Right renal cortex interstitium (tissue), 3 donors: ENCODE data around the gene MRAS. TPM values are rescaled to one million over a fixed set of nuclear protein-coding genes. Genes with fewer than 3 reads are reported as not detected.
"Not testable (repeated sequence)": the region's sequence is repeated elsewhere in the genome, so short reads cannot be mapped to it uniquely, and the experiment has no call there.

Source experiments
- DNase-seq, 3 donors: peaks; one replicate each; pipeline ENCODE4 v3.0.0-alpha.2; 2013; ENCODE audit warnings: low read depth in 3 of 3, low spot score in 2 of 3
- polyA plus RNA-seq, 3 donors: library from polyadenylated mRNA; unstranded; fragments of 120-200 nt; gene quantifications; one replicate each; pipeline ENCODE4 v1.2.1, GENCODE V29; 2013; ENCODE audit not compliant: insufficient read length in 3 of 3

Gene MRAS
- polyA plus RNA-seq, 3 donors: 31.3 to 34.6 (median 31.9) TPM

DNA sequence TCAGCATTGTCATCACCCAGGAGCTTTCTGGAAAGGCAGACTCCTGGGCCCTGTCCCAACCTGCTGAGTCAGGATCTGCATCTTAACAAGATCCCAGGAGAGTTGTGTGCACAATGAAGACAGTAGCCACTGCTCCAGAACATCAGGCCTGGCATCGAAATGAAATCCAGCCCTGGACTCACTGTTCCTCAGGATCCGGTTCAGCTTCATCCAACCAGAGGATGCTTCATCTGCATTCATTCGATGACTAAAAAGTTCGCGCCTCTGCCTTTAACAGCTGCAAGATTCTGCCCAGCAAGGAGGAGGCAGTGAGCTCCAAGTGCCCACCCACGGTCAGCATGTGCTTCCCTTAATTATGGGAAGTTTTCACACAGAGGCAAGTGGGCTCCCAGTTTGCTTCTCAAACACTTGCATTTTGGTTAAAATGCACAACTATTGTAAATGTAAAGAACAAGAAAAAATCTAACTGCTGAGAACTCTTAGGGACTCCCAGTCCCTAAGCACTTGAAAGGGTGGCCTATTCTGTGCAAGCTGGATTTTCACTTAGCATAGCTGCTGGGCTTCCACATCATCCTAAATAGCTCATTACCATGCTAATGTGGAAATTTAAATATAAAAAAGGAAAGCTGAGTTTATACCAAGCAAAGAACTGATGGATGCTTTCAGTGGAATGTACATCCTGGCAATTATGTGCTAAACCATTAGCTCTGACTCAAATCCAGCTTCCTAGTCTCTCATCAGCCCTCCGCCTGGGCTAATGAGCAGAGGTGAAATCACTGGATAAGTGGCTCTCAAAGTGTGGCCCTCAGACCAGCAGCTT, 60.6 kb downstream of the MRAS start:
- DNase-seq: no peak

- DNase-seq: no peak
Measured at GRCh38 chr3:138412821-138413551, 64.6 kb downstream of the MRAS start.

- DNase-seq: not testable (repeated sequence)
Measured at GRCh38 chr3:138416236-138416635, 67.9 kb downstream of the MRAS start.

DNA sequence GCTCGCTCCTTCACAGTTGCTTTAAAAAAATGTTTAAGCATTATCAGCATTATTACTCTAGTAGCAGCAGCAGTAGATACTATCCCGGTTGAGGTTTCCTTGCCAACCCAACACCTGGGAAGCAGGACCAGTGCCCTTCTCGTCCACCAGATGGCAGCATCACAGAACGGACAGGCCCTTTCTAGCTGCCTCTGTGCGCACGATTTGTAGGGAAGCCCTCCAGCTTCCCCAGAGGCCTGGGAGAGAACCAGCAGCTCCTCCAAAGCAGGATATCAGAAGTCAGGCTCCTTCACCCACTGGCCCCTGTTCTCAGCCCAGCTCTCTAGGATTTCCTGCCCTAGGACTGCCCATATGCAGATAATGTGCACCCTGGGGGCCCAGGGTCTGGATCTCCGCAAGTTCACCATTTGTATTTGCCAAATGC, 69.2 kb downstream of the MRAS start:
- DNase-seq: peak; percentile 48 to 76 (median 54)

GRCh38 chr3:138418601-138419206, 70.3 kb downstream of the MRAS start:
- no peak for DNase-seq

DNA sequence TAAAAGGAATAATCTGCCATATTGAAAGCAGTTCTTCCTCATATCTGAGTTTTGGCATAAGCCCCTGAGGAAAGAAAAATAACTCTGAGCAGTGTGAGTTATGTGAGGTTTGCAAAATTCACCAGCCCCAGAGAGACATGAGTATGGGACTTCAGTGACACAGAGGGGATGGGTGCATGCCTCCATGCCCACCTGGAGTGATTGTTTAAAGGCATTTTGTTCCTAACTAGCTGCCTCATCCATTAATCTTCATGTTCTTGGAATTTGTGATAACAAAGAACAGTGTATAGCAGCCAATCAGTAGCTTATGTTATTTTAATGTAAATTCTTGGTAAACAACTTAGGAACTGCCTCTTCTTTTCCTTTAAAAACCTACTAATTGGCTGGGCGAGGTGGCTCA, 74.9 kb downstream of the MRAS start:
- no peak for DNase-seq

DNA sequence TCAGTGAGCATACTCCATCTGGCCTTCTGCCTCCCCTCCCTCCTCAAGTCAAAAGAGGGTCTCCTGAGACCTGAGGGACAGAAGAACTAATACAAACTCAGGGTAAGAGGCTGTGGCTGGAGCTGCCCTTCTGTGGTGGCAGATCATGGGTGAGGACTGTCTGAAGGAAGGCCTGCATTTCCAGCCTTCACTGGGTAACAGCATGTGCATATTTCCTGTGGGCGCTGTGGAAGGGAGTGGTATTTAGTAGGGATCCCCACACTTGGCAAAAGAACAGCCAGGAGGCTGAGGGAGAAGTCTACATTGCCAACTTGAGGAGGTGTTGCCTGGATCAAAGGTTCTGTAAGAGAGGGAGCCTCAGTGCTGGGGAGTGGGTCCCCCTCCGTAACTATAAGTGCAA, 75.9 kb downstream of the MRAS start:
- DNase-seq: no peak

- no peak for DNase-seq
Measured at GRCh38 chr3:138426211-138426610, 77.8 kb downstream of the MRAS start.

DNA sequence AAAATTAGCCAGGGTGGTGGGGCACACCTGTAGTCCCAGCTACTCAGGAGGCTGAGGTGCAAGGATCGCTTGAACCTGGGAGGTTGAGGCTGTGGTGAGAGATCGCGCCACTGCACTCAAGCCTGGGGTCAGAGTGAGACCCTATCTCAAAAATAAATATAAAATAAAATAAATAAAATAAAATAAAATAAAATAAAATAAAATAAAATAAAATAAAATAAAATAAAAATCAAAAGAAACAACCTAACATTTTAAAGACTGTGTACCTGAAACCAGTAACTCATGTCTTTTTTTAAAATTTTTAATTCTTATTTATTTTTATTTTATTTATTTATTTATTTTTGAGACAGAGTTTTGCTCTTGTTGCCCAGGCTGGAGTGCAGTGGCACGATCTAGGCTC, 78.4 kb downstream of the MRAS start:
- not testable (repeated sequence) for DNase-seq

GRCh38 chr3:138429665-138430064, 81.3 kb downstream of the MRAS start:
- DNase-seq: no peak

- DNase-seq: no peak
Measured at GRCh38 chr3:138432576-138433240, 84.3 kb downstream of the MRAS start.

GRCh38 chr3:138433892-138434275, 85.5 kb downstream of the MRAS start:
- no peak for DNase-seq

- DNase-seq: no peak
Measured at GRCh38 chr3:138434276-138434874, 86.0 kb downstream of the MRAS start, which contains the start of gene ESYT3. Gene ESYT3, plus strand, starts transcription at chr3:138434616. Its CDS starts 183 bp downstream, at chr3:138434799.

DNA sequence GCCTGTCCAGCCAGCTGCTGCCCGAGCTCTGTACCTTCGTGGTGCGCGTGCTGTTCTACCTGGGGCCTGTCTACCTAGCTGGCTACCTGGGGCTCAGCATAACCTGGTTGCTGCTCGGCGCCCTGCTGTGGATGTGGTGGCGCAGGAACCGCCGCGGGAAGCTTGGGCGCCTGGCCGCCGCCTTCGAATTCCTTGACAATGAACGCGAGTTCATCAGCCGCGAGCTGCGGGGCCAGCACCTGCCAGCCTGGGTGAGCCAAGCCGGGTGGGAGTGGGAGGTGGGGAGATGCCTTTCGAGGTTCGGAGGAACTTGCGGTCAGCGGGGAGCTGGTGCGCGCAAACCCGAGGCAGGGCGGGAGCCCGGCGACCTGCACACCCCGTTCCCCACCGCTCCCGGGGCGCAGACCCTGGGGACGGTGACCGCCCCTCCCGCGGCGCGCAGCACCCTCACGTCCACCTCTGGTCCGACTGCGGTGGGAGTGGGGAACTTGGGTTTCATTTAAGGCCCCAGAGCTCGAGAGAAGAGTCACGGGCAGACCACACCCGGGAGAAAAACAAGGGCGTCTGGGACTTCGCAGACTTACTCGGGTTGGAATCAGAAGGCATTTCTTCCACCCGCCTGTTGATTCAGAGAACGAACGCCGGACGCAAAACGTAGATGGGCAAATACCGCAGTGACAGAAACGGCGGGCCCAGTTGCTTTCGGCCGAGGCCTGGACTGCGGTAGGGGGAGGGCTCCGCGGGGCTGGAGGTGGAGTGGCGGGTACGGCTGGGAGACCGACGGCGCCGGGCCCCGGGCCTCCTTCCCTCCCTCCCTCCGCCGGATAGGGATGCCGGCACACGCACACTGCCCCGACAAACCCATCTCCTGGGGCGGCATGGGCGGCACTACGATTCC, 86.7 kb downstream of the MRAS start:
- DNase-seq: no peak

DNA sequence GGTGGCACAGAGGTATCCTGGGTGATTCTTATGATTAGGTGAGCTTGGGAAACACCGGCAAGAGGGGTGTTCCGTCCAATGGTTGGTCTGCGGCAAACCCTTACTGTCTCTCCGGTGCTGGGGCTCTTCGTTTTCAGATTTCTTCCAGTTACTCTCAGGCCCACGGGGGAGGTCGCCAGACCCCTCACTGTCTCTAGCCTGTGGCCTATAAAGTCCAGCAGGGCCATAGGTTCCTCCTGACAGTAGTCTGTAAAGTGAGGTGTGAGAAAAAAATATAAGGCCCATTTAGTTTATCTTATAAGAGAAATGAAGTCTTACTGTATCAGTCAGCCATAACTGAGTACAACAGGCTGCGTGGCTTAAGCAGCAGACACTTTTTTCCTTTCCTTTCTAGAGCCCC, 87.5 kb downstream of the MRAS start:
- DNase-seq: no peak

DNA sequence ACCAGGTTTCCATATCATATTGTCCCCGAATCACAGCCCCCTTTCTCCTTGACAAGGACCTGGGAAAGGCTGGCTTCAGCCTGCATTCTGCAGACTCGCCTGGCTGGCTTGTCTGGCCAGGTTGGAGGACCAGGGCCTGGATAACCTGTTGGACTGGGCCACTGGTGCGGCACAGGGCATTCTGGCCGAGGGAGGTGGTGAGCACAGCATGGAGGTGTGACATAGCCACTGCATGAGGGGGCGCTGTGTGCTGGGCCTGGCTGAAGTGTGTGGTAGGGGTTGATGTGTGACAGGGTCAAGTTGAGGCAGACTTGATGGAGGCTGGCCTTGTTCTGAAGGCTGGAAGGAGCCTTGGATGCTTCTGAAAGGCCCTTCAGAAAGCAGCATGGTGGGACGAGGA, 88.9 kb downstream of the MRAS start:
- DNase-seq: no peak

GRCh38 chr3:138438896-138439295, 90.5 kb downstream of the MRAS start:
- no peak for DNase-seq

GRCh38 chr3:138439646-138440045, 91.3 kb downstream of the MRAS start:
- no peak for DNase-seq

DNA sequence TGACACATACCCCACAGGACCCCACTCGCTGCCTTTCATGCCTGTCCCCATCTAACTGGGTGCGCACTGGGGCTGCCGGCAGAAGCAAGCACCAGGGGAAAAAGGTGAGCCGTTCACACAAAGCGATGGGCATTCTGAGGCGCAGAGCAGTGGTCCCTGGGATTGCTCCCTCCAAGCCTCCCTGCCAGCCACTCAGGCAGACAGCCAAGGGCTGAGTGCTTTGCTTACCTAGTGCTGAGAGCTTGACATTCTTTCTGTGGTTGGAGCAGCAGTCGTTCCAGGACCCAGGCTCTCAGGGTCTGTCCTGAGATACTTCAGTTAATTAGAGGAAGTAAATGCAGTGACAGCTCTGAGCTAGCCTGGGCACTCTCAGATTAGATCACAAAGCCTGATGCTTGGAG, 91.7 kb downstream of the MRAS start:
- DNase-seq: no peak

- DNase-seq: no peak
Measured at GRCh38 chr3:138440596-138440995, 92.2 kb downstream of the MRAS start.
